Measurements from ENCODE around the gene LEF1. TPM values are rescaled to one million over a fixed set of nuclear protein-coding genes. Genes with fewer than 3 reads are reported as not detected.

LEF1 gene
- total and polyA plus RNA-seq, 12 donors = 0.22 to 4.6 (median 0.76) TPM; not detected in 1

GRCh38 chr4:108119199-108119800, 49.4 kb downstream of the LEF1 start:
- ATAC-seq = no peak
- H3K4me3 ChIP-seq = no peak overlapping the region
- H3K4me1 ChIP-seq = peaks cover 0 to 23% (median 0%) of the 10 kb centered on the region in 9 donors
- TF ChIP-seq CTCF (IDR thresholded peaks at IDR 0.05) = no peak
- no peak overlapping the region for H3K27ac ChIP-seq
- H3K9me3 ChIP-seq = no peaks in the 10 kb centered on the region
- H3K27me3 ChIP-seq = no peaks in the 10 kb centered on the region
- no peaks in the 10 kb centered on the region for H3K36me3 ChIP-seq
- no peak for DNase-seq
- intact Hi-C loops (cut with DNase I) = no loop called here
- WGBS, 2 donors = 92 to 96% methylated on average over 2 of the region's 2 CpGs

GRCh38 chr4:108118505-108118904, 50.2 kb downstream of the LEF1 start:
- TF ChIP-seq CTCF (IDR thresholded peaks at IDR 0.05) = no peak
- 72 to 81% methylated on average over 3 of the region's 3 CpGs for WGBS, 2 donors
- H3K27ac ChIP-seq = no peak overlapping the region
- no peak for ATAC-seq
- H3K4me1 ChIP-seq = peaks cover 0 to 23% (median 0%) of the 10 kb centered on the region in 9 donors
- no peaks in the 10 kb centered on the region for H3K27me3 ChIP-seq
- DNase-seq = no peak
- H3K9me3 ChIP-seq = no peaks in the 10 kb centered on the region
- H3K36me3 ChIP-seq = no peaks in the 10 kb centered on the region
- intact Hi-C loops (cut with DNase I) = no loop called here
- H3K4me3 ChIP-seq = no peak overlapping the region

- no peak for TF ChIP-seq CTCF (IDR thresholded peaks at IDR 0.05)
- Histone ChIP-seq H3K4me3 (no peak overlapping the region), H3K27ac (no peak overlapping the region), H3K27me3 (peaks cover 0 to 5% (median 0%) of the 10 kb centered on the region in 7 donors), H3K4me1 (peaks cover 0 to 28% (median 0%) of the 10 kb centered on the region in 9 donors), H3K9me3 (no peaks in the 10 kb centered on the region), H3K36me3 (no peaks in the 10 kb centered on the region)
- intact Hi-C loops (cut with DNase I) = no loop called here
- ATAC-seq (peak in 2 of 8 donors; percentile 53 to 86), DNase-seq (no peak)
- WGBS, 2 donors = 45 to 49% methylated on average over 7 of the region's 7 CpGs
Observed at GRCh38 chr4:108117418-108118182, 51.1 kb downstream of the LEF1 start.

GRCh38 chr4:108116423-108117168, 52.1 kb downstream of the LEF1 start:
- TF ChIP-seq CTCF (IDR thresholded peaks at IDR 0.05) = no peak
- 82 to 88% methylated on average over 3 of the region's 3 CpGs for WGBS, 2 donors
- Histone ChIP-seq H3K27ac (peak overlapping the region in 1 of 10 donors; percentile 50), H3K9me3 (no peaks in the 10 kb centered on the region), H3K27me3 (peaks cover 0 to 10% (median 0%) of the 10 kb centered on the region in 7 donors), H3K4me1 (peaks cover 0 to 36% (median 0%) of the 10 kb centered on the region in 9 donors), H3K36me3 (no peaks in the 10 kb centered on the region), H3K4me3 (no peak overlapping the region)
- ATAC-seq = peak in 2 of 8 donors; percentile 18 to 42
- intact Hi-C loops (cut with DNase I) = no loop called here
- no peak for DNase-seq

All from heart right ventricle (tissue), 16 donors.